GM21717 (cell line): ENCODE results near the gene PAQR4.
"Not testable (repeated sequence)": the region's sequence is repeated elsewhere in the genome, so short reads cannot be mapped to it uniquely, and the experiment has no call there.

Source experiments
- ATAC-seq: cut with Tn5 transposase; IDR thresholded peaks from one replicate; pipeline ENCODE4 v1.9.1; 2021; ENCODE audit warnings: mild to moderate bottlenecking, moderate library complexity; ENCODE audit not compliant: unreplicated experiment

Gene PAQR4

DNA sequence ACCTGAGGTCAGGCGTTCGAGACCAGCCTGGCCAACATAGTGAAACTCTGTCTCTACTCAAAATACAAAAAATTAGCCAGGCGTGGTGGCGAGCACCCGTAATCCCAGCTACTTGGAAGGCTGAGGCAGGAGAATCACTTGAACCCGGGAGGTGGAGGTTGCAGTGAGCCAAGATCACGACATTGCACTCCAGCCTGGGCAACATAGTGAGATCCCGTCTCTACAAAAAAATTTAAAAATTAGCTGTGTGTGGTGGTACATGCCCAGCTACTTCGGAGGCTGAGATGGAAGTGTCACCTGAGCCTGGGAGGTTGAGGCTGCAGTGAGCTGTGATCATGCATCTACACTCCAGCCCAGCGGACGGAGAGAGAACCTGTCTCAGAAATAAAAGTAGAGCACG, 25.4 kb upstream of the PAQR4 start:
- not testable (repeated sequence) for ATAC-seq

DNA sequence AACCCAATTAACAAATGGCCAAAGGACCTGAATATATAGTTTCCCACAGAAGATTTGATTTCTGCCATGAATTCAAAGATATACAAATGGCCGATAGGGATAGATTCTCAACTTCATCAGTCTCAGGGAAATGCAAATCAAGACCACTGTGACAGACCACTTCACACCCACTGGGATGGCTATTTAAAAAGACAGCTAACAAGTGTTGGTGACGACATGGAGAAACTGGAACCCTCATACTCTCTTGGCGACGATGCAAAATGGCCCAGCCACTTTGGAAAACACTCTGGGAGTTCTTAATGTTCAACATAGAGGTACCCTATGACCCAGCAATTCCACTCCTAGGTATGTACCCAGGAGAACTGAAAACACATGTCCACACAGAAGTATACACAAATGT, 22.5 kb upstream of the PAQR4 start:
- ATAC-seq: no peak

DNA sequence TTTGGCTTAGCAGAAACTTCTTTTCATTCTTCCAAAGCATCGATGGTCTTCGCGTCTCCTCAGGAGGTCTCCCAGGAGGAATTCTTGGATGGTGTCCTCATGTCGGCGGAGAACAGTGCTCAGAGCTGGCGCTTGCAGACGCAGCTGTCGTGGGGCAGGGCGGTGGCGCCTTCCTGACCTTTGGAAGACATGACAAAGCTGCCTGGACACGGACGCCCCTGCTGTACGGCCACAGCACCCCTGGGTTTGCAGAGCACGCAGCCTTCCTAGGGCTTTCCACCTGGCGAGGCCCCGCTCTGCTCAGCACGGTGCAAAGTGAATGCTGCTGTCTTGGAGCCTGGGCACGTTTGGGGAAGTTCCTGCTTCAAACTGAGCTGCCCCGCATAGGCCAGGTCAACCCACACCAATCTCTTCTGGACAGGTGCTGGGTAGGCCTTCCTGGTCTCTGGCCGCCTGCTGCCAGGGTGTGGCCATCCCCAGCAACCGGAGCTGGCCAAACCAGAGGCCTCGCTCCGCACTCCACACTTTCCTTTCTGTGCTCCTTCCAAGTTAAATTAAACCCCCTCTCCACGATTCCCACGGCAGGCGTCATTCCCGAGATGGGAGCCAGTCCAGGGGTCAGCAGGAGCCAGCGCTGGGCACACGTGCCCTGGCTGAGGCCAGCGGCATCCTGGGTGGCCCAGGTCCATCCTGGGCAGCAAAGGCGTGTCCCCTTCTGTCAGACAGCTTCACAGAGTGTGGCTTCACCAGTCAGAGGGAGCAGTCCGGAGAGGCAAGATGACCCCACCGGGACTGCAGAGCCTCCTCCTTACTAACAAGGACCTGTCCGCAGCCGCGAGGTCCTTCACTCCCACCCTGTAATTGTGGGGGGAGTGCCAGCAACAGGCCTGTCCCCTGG, 20.1 kb upstream of the PAQR4 start:
- ATAC-seq: no peak

DNA sequence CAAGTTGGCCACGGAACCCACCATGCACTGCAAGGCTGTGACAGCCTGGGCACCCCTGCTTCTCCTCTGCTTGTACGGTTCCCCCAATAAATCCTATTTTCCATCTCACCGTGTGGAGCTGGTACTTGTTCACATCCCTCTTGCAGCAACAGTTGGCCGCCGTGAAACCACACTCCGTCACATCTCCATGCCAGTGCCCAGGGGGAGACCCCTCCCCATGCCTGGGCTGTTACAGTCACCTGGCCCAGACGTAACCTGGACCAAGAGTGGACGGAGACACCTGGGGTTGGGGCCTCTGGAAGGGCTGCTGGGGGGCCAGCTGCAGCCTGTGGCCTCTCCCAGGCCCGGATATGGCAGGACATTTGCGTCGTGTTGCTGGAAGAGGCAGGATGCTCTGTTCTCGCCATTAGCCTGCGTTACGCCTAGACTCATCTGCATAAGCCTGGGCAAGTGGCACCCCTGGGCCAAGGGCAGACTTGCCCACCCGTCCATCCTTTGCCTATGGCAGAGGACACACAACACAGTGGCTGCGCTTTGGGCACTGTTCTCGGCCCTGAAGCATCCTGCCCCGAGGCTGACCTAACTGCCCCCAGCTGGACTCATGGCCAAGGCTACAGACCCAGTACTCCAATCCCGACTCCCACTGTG, 19.3 kb upstream of the PAQR4 start:
- ATAC-seq: no peak

DNA sequence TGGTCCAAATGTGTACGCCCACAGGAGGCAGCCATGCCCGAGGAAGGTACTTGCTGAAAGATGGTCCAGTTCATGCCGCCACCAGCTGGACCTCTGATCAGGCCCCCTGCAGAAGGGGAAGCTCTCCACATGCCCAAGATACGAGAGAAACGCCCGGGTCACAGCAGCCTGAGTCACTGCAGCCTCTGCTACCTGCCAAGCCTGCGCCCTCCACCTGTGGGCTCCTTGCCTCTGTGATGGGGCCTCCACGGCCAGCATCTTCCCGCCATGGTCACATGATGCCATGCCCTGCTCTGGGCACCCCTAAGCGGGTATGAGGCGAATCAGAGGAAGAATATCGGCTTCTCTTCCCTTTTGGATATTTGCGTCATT, 18.8 kb upstream of the PAQR4 start:
- no peak for ATAC-seq

DNA sequence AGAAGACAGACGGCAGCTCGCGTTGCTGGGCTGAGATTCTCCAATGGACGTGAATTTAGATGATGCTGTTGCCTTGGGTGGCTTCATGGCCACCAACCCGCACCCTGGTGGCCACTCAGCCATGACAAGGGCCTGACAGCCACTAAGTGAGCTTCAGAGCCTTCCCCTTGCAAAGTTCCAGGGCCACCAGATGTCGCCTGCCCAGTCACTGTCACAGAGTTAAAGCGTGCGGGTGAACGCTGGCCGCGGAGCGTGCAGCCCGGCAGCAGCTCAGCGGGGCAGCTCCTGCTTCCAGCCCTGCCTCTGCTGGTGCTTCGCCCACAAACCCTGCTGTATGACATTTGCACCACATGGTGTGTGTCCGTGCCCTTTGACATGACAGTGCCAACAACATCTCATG, 18.4 kb upstream of the PAQR4 start:
- ATAC-seq: no peak

DNA sequence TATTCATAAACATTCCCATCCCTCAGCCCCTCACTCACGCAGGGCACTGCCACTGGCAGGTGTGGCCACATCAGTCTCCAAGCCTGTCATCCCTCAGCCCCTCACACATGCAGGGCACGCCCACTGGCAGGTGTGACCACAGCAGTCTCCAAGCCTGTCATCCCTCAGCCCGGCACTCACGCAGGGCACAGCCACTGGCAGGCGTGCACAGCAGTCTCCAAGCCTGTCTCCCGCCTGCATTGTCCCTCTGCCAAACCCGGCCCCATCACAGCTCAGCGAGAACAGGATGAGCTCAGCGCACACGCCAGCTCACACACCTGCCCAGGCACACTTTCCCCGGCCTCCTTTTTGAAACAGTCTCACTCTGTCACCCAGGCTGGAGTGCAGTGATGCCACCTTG, 16.5 kb upstream of the PAQR4 start:
- ATAC-seq: no peak

DNA sequence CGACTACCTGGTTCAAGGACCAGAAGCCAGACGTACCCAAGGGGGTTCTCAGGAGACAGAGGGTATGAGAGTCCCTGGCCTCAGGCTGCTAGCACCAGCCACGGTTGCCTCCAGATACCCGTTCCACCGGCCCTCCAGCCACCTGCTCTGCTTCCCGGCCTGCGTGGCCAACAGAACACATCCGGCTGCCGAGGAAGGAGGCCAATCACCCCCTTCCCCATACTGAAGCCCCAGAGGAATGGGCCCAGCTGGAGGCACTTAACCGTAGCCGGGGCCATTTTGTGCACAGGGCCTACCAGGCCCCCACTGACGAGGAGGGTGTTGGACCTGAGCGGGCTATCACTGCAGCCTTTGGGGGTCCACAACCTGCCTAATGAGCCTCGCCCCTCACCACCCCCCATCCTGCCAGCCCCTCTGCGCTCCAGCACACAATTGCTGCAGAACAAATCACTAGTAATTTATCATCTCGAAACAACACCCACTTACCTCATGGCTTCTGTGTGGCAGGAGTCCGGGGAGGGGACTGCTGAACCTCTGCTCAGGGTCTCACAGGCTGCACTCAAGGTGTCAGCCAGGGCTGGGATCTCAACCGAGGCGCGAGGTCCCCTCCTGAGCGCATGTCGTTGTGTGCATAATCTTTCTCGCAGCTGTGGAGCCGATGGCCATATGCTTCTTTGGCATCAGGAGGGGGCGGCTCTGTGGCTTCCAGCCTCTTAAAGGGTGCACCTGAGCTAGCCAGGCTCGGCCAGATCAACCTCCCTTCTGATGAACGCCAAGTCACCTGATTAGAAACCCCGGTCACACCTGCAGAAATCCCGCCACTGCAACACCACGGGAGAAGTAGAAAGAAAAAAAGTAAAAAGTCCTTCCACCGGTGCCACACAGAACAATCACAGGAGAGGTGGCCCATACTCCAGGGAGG, 15.2 kb upstream of the PAQR4 start:
- ATAC-seq: no peak

DNA sequence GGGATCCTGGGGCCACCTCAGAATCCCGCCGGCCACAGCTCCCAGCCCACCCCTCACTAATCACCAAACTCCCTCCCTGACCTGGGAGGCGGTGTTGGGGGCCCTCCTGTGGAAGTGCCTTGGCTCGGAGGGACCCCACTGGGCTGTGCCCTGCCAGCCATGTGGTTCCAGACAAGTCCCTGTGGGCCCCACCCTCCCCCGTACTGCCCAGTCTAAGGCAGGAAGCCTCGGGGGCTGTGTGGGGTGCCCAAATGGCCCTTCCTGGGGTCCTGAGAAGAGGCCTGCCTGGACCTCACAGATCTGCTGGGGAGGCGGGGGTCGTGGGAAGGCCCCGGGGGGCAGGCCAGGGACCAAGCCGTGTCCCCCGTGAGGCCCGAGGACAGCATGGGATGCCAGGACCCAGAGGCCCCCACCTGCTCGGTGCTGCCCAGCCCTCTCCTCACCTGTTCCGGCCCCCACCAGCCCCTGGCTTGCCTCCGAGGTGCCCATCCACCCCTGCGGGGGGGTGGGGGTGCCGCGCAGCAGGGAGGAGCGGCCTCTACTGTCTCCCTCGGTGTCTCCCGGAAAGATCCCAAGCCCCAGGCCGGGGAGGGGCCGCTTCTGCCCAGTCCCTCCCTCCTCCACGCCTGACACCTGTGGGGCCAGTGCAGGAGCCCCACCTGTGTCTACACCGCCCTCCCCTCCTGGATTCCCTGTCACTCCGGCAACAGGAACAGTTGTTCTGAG, 14.3 kb upstream of the PAQR4 start:
- no peak for ATAC-seq

DNA sequence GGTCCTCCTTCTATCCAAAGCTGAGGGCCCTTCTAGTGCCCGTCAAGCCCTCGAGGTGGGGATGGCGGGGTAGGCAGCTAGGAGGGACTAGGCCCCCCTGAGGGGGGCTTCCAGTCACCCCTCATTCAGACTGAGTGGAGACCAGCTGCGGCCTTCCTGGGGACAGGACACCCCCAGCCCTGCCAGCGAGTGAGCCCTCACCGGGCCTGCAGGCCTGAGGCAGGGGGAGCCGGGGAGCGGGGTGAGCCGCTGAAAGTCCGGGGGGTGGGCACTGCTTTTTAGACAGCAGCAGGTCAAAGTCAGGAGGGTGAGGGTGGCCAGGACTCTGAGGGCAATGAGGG, 13.7 kb upstream of the PAQR4 start:
- ATAC-seq: no peak

DNA sequence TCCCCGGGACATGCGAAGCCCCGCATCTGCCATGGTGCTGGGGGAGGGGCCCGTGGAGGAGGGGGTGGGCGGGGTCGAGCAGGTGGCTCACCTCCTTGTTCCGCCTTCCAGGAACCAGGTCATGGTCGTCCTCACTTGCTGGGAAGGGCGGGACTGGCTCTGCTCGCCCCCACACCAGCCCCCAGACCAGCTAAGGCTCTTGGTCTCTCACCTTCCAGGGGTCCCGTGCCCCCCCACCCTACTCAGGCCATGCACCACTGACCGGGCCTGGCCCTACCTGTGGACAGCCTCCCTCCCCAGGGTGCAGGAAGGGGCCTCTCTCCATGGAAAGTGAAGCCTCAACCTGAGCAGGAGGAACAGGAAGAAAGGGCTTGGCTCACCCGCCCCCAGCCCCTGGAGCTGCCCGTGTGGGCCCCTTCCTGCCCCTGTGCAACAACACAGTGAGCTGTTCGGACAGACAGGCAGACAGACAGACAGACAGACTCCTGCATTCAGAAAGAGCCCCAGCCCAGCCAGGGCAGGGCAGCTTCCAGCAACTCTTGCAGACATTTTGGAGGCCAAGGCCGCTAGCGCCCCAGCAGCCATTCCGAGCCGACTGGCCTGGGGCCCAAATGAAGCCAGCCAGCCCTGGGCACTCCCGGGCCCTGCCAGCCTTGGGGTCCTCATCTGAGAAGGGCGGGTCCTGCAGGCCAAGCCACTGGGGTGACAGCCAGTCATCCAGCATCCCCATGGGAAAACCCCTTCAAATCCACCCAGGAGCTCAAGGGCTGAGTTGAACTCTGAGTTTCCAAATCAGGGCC, 13.2 kb upstream of the PAQR4 start:
- ATAC-seq: no peak

DNA sequence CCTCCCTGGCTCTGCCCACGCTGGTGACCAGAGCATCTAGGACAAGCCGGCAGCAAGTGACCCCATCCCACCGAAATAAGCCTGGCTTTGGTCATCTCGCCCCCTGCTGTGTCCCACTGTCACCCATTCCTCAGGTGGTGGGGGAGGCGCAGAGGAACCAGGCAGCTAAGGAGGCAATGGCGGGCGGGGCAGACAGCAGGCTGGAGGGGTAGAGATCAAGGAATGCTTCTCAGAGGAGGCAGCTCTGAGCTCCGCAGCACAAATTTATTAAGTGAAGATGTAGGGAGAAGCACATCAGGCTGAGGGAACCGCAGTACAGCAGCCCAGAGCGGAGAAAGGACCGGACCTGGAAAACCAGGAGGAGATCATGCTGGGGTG, 12.6 kb upstream of the PAQR4 start:
- ATAC-seq: no peak

DNA sequence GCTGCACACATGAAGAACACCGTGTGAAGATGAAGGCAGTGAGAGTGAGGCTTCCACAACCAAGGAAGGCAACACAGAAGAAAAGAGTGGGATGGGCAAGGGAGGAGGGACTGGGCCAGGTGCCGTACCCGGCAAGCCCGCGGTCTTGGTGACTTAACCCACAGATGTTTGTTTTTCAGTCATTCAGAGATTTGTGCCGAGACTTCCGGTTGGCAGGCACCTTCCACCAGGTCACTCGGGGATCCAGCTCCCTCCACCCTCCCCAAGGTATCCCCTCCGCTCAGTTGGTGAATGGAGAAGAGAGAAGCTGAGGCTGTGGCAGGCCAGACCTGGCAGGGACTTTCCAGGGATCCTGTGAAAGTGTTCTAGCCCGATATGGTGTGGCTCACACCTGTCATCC, 9.9 kb upstream of the PAQR4 start:
- ATAC-seq: no peak

DNA sequence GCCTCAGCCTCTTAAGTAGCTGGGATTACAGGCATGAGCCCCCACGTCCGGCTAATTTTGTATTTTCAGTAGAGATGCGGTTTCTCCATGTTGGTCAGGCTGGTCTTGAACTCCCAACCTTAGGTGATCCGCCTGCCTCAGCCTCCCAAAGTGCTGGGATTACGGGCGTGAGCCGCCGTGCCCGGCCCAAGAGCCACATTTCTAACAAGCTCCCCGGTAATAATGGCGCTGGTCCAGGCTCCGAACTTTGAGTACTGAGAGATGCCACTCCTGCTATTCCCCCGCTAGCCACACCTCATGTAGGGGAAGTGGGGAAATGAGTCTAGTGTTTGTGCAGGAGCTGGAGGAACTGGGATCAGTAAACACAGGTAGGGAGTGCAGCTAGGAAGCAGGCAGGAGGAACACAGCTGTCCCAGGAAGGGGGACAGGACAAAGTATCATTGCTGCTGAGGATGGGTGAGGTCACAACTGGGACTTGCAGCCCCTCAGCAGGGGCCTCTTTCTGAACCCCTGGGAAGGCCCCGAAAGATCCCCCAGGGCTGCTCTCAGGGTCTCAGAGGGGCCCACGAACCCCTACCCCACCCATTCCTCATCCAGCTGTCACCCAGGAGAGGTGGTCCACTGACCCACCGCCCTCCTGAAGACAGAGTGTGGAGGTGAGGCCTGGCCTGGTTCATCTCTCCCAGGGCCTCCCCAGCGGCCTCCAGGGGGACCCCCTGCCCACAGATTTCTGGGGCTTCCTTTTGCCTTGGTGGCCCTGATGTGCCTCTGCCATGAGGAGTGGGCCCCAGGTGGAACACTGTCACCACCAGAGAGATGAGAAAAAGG, 8.8 kb upstream of the PAQR4 start:
- ATAC-seq: no peak

DNA sequence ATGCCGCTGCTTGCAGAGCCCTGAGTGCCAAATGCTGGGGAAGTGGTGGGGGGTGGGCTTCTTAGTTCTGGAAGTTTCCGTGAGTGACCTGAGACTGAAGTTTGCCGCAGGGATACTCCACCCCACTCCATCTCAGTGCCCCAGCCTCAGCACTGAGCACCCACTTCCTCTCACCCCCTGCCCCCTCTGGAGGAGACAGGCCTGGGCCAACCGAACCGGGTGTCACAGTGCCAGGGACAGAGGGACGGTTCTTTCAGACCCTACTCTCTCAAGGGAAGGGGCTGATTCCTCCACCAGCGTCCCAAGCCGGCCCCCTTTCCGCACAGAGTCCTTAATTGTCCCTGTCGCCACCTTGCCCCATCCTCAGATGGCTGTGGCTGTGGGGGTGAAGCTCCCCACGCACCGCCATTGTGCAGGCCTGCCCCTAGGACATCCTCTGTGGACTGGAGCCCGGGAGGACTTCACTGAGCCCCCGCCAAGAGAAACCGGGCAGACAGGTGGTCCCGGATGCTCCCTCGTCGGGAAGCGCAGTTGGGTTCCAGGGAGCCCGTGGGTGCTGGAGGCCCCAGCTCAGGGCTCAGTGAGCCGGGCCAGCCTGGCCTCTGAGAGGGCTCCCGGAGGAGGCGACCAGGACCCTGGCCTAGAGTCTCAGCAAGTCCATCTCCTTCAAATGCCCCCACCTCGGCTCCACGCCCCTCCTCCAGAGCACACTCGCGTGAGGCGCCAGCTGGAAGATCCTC, 6.6 kb upstream of the PAQR4 start:
- ATAC-seq: no peak

DNA sequence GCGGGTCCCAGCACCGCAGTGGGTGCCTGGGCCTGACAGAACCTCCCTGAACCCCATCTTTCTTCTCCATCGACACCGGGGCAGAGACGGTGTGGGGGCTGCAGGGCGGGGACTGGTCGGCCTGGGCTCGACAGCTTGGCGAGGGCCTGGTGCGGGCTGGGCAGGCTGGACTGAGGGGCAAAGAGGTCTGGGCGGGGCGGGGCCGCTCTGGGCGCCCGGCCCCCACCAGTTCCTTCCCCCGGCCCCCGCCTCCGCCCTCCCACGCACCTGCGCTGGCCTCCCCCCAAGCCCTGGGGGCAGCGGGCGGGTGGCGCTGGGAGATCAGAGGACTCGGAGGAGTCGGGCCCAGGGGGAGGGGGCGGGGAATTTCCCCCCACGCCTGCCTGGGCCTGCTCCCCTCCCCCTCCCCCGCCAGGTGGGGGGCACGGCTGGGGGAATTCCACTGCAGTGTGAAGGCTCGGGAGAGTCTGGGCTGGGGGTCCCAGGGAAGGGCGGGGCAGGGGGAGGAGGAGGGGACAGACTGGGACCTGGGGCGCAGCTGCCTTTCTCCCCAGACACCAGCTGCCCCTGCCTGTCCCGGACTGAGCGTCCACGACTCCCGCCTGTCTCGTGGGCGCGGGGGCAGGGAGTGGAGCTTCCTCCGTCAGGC, 6.0 kb upstream of the PAQR4 start:
- ATAC-seq: no peak

DNA sequence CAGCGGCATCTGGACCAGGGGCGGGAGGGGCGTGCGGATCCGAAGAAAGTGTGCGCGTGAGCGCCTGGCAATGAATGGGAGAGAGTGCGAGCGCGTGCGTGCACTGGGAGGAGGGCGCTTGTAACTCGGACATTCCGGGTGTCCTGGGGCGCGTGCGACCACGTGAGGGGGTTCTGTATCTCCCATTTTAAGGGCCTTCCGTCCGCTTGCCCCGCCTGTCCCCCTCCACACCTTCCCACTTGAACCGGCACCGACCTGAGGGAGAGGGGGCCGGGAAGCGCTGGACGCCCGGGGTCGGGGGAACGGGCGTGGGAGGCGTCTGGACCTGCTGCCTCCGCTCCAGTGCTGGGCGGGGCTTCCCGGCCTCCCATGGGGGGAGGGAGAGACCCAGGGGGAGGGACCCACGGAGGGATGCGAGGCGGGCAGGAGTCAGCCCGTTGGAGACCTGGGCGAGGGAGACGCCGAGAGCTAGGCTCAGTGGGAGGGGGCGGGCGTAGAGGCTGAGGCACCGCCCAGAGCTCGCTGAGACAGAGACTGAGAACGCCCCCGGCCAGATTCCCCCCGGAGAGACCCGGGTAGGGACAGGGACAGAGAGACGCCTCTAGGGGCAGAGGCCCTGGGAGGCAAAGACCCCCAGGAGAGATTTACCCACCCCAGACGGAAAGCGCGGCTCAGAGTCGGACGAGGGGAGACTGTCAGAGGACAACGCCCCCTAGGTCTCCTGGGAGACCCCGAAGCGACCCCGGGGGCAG, 5.2 kb upstream of the PAQR4 start, which contains the start of gene KREMEN2:
Gene KREMEN2 (plus strand): TSS at position 553 of the 752 bp plus-strand sequence. CDS start 246 bp downstream, outside the sequence.
- no peak for ATAC-seq
